ENCODE results near the gene RNF4.

Gene RNF4

GRCh38 chr4:2461246-2461960, 7.5 kb upstream of the RNF4 start:
- no peaks in the 10 kb centered on the region for H3K9me3 ChIP-seq (ENCODE audit: low read length)
- no peaks in the 10 kb centered on the region for H4K20me1 ChIP-seq (ENCODE audit: insufficient read depth, low read length)
- H3K4me2 ChIP-seq (ENCODE audit: low read length) = no peak overlapping the region
- H3K9ac ChIP-seq (ENCODE audit: low read length) = no peak overlapping the region
- H3K4me3 ChIP-seq (ENCODE audit: low read depth, low read length, poor library complexity, severe bottlenecking) = no peak overlapping the region
- H3K79me2 ChIP-seq (ENCODE audit: insufficient read depth, low read length) = no peaks in the 10 kb centered on the region
- peaks cover 7% of the 10 kb centered on the region for H3K4me1 ChIP-seq (ENCODE audit: insufficient read depth, low read length, severe bottlenecking)
- H3K36me3 ChIP-seq (ENCODE audit: insufficient read depth, low read length) = no peaks in the 10 kb centered on the region
- TF ChIP-seq, protein P1, sequence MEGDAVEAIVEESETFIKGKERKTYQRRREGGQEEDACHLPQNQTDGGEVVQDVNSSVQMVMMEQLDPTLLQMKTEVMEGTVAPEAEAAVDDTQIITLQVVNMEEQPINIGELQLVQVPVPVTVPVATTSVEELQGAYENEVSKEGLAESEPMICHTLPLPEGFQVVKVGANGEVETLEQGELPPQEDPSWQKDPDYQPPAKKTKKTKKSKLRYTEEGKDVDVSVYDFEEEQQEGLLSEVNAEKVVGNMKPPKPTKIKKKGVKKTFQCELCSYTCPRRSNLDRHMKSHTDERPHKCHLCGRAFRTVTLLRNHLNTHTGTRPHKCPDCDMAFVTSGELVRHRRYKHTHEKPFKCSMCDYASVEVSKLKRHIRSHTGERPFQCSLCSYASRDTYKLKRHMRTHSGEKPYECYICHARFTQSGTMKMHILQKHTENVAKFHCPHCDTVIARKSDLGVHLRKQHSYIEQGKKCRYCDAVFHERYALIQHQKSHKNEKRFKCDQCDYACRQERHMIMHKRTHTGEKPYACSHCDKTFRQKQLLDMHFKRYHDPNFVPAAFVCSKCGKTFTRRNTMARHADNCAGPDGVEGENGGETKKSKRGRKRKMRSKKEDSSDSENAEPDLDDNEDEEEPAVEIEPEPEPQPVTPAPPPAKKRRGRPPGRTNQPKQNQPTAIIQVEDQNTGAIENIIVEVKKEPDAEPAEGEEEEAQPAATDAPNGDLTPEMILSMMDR (IDR thresholded peaks at IDR 0.05; ENCODE audit: low read length) = no peak
- no peak for TF ChIP-seq EZH2 (IDR thresholded peaks at IDR 0.05; ENCODE audit: borderline replicate concordance, low read length)
- H3K27me3 ChIP-seq (ENCODE audit: insufficient read depth, low read length) = no peaks in the 10 kb centered on the region
- H2AFZ ChIP-seq (ENCODE audit: low read length) = no peak overlapping the region
- no peaks in the 10 kb centered on the region for H3K9me2 ChIP-seq (ENCODE audit: low read depth, low read length)
- H3K27ac ChIP-seq (ENCODE audit: low read depth, low read length, poor library complexity, severe bottlenecking) = no peak overlapping the region
- no peaks in the 10 kb centered on the region for H3F3A ChIP-seq (ENCODE audit: insufficient read depth, low read length)

DNA sequence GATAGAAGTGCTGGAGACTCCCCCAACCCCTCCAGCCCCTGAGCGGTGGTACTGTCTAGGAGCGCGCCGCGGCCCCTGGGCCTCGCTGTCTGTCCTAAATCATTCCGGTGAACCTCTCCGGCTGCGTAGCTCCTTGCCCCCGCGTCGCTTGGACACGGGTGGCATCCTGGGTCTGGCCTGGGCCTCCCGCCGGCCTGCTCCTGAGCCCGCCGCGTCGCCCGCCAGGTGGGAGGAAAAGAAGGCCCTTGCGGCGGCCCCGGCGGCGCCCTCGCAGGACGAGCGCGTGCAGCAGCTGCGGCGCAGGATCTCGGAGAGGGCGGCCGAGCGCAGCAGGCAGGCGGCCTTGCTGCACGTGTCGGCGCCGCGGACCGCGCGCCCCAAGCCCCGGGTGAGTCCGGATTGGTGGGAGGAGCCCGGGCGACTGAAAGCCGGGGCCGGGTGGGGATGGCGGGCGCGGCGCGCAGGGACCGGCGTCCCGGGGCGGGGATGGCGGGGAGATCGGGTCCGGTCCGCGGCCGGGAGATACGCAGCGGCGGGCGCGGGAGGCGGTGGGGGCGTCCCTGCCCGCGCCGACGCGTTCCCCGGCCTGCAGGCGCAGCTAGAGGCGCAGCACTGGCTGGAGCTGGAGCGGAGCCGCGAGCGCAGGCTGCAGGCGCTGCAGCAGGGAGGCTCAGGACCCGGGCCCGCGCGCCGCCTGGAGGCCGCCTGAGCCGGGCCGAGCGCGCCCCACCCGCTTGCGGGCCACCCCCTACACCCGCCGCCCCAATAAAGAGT, 6.5 kb upstream of the RNF4 start:
- H3K36me3 ChIP-seq (ENCODE audit: insufficient read depth, low read length) = no peaks in the 10 kb centered on the region
- H3K27me3 ChIP-seq (ENCODE audit: insufficient read depth, low read length) = no peaks in the 10 kb centered on the region
- H3K4me2 ChIP-seq (ENCODE audit: low read length) = peak overlapping the region; percentile 64
- no peaks in the 10 kb centered on the region for H3F3A ChIP-seq (ENCODE audit: insufficient read depth, low read length)
- no peaks in the 10 kb centered on the region for H3K9me2 ChIP-seq (ENCODE audit: low read depth, low read length)
- H3K4me1 ChIP-seq (ENCODE audit: insufficient read depth, low read length, severe bottlenecking) = peaks cover 7% of the 10 kb centered on the region
- H3K79me2 ChIP-seq (ENCODE audit: insufficient read depth, low read length) = no peaks in the 10 kb centered on the region
- H3K27ac ChIP-seq (ENCODE audit: low read depth, low read length, poor library complexity, severe bottlenecking) = no peak overlapping the region
- H4K20me1 ChIP-seq (ENCODE audit: insufficient read depth, low read length) = no peaks in the 10 kb centered on the region
- no peaks in the 10 kb centered on the region for H3K9me3 ChIP-seq (ENCODE audit: low read length)
- no peak overlapping the region for H2AFZ ChIP-seq (ENCODE audit: low read length)
- H3K9ac ChIP-seq (ENCODE audit: low read length) = peak overlapping the region; percentile 36; the same call in 1 of the 2 replicates
- peak overlapping the region; percentile 40 for H3K4me3 ChIP-seq (ENCODE audit: low read depth, low read length, poor library complexity, severe bottlenecking)
- TF ChIP-seq, protein P1 (IDR thresholded peaks at IDR 0.05; ENCODE audit: low read length) = no peak
- no peak for TF ChIP-seq EZH2 (IDR thresholded peaks at IDR 0.05; ENCODE audit: borderline replicate concordance, low read length)

- Histone ChIP-seq H3K79me2 (ENCODE audit: insufficient read depth, low read length) (no peaks in the 10 kb centered on the region), H3K9me2 (ENCODE audit: low read depth, low read length) (no peaks in the 10 kb centered on the region), H3K36me3 (ENCODE audit: insufficient read depth, low read length) (no peaks in the 10 kb centered on the region), H3K9me3 (ENCODE audit: low read length) (no peaks in the 10 kb centered on the region), H4K20me1 (ENCODE audit: insufficient read depth, low read length) (no peaks in the 10 kb centered on the region), H3K4me2 (ENCODE audit: low read length) (peak overlapping the region; percentile 64), H3K4me3 (ENCODE audit: low read depth, low read length, poor library complexity, severe bottlenecking) (peak overlapping the region; percentile 40), H3K27ac (ENCODE audit: low read depth, low read length, poor library complexity, severe bottlenecking) (no peak overlapping the region), H2AFZ (ENCODE audit: low read length) (no peak overlapping the region), H3K27me3 (ENCODE audit: insufficient read depth, low read length) (no peaks in the 10 kb centered on the region), H3F3A (ENCODE audit: insufficient read depth, low read length) (no peaks in the 10 kb centered on the region), H3K9ac (ENCODE audit: low read length) (no peak overlapping the region; the same call in 1 of the 2 replicates), H3K4me1 (ENCODE audit: insufficient read depth, low read length, severe bottlenecking) (peaks cover 11% of the 10 kb centered on the region)
- TF ChIP-seq, protein P1 (IDR thresholded peaks at IDR 0.05; ENCODE audit: low read length) = no peak
- no peak for TF ChIP-seq EZH2 (IDR thresholded peaks at IDR 0.05; ENCODE audit: borderline replicate concordance, low read length)
These were observed 5.7 kb upstream of the RNF4 start for GRCh38 chr4:2462992-2463762.
